Natural killer cell (primary cell): ENCODE data around the gene PTPRO. TPM values are rescaled to one million over a fixed set of nuclear protein-coding genes. Genes with fewer than 3 reads are reported as not detected.

ENCODE experiments used
- ATAC-seq, 3 donors: fragments of 150-1000 bp in 2 of 3; fragments of 200-7000 bp in 1 of 3; cut with Tn5 transposase; 1 replicate in 1 of 3; 2 replicates in 2 of 3; pipeline ENCODE4 v1.10.0; 2021; ENCODE audit warnings: mild to moderate bottlenecking in 2 of 3, moderate library complexity in 2 of 3
- DNase-seq, 2 donors: peaks; one replicate each; pipeline versions ENCODE4 v3.0.0 to v3.0.0-alpha.2; 2013 to 2021; ENCODE audit warnings: mixed read lengths in 1 of 2
- H3K27ac ChIP-seq: one replicate; pipeline ENCODE4 v1.5.1; 2013; ENCODE audit warnings: mild to moderate bottlenecking, low read length
- H3K27me3 ChIP-seq: one replicate; pipeline ENCODE4 v1.6.1; 2013; ENCODE audit warnings: low read length; ENCODE audit not compliant: control insufficient read depth, insufficient read depth
- H3K36me3 ChIP-seq: one replicate; pipeline ENCODE4 v1.6.1; 2013; ENCODE audit warnings: low read length; ENCODE audit not compliant: control insufficient read depth, insufficient read depth
- H3K4me1 ChIP-seq: one replicate; pipeline ENCODE4 v1.6.1; 2013; ENCODE audit warnings: low read length; ENCODE audit not compliant: control insufficient read depth, insufficient read depth
- H3K4me3 ChIP-seq: one replicate; pipeline ENCODE4 v1.5.1; 2013; ENCODE audit warnings: low read length
- H3K9me3 ChIP-seq: one replicate; pipeline ENCODE4 v1.6.1; 2013; ENCODE audit warnings: low read length; ENCODE audit not compliant: control insufficient read depth, insufficient read depth
- H3K27ac Mint-ChIP-seq, 2 donors: one replicate each; pipeline ENCODE4 v1.8.0; 2022; ENCODE audit warnings: mild to moderate bottlenecking in 2 of 2, mixed read lengths in 2 of 2, moderate library complexity in 1 of 2
- H3K27me3 Mint-ChIP-seq, 2 donors: one replicate each; pipeline ENCODE4 v1.8.0; 2022; ENCODE audit warnings: low read depth in 2 of 2, mixed read lengths in 2 of 2
- H3K36me3 Mint-ChIP-seq: one replicate; pipeline ENCODE4 v1.8.0; 2022; ENCODE audit warnings: mixed read lengths
- H3K4me1 Mint-ChIP-seq, 2 donors: one replicate each; pipeline ENCODE4 v1.8.0; 2022; ENCODE audit warnings: mixed read lengths in 2 of 2
- H3K4me3 Mint-ChIP-seq: one replicate; pipeline ENCODE4 v1.8.0; 2022; ENCODE audit warnings: mild to moderate bottlenecking, moderate library complexity, mixed read lengths
- H3K9me3 Mint-ChIP-seq, 2 donors: one replicate each; pipeline ENCODE4 v1.8.0; 2022; ENCODE audit warnings: mixed read lengths in 2 of 2
- CTCF ChIP-seq: fragments of 200-600 bp; IDR thresholded peaks from one replicate; pipeline ENCODE4 v1.8.0; 2022; ENCODE audit warnings: antibody characterized with exemption
- whole genome bisulfite sequencing: methylation state at CpG from one replicate; pipeline ENCODE4 v1.1.7; 2013; ENCODE audit warnings: missing lambda C conversion rate; ENCODE audit not compliant: insufficient coverage; 5-methylcytosine and 5-hydroxymethylcytosine counted together
- intact Hi-C: fragments of 100-400 bp; cut with micrococcal nuclease; formaldehyde crosslinking; loops from one replicate; pipeline ENCODE4 v1.14.2; 2022
- total RNA-seq, 4 donors: library from RNA; stranded (reverse); fragments of 120-200 nt in 1 of 4; gene quantifications; one replicate each; pipeline versions ENCODE4 v1.2.3 to v1.2.4, GENCODE V29; 2013 to 2022

PTPRO gene
- total RNA-seq, 3 donors from 2014 or later (not counting 1 experiment from before 2014, with no cell fraction given), result 0.29 to 1.2 (median 0.53) TPM

- Histone ChIP-seq H3K9me3 (no peaks in the 10 kb centered on the region), H3K4me1 (no peaks in the 10 kb centered on the region), H3K4me3 (no peak overlapping the region), H3K36me3 (no peaks in the 10 kb centered on the region), H3K27ac (no peak overlapping the region), H3K27me3 (peaks cover 3% of the 10 kb centered on the region)
- Mint-ChIP-seq H3K27ac (no peak overlapping the region), H3K27me3 (peaks cover 20 to 35% of the 10 kb centered on the region in 2 donors), H3K4me3 (no peak overlapping the region), H3K36me3 (no peaks in the 10 kb centered on the region), H3K9me3 (no peaks in the 10 kb centered on the region), H3K4me1 (no peaks in the 10 kb centered on the region)
- DNase-seq (no peak), ATAC-seq (no peak)
- intact Hi-C loops, result loop anchor here (5.0 kb wide), 1 partner anchor 244 kb away; no protein-coding TSS in a partner anchor
- WGBS, result 33% methylated on average over 4 of the region's 6 CpGs
- TF ChIP-seq CTCF, result no peak
Measured at GRCh38 chr12:15520844-15521243, 198.5 kb downstream of the PTPRO start.

GRCh38 chr12:15522574-15523187 lies 200.4 kb downstream of the PTPRO start:
- no peak for ATAC-seq
- Histone ChIP-seq H3K27me3 (peaks cover 3% of the 10 kb centered on the region), H3K9me3 (no peaks in the 10 kb centered on the region), H3K4me3 (no peak overlapping the region), H3K4me1 (no peaks in the 10 kb centered on the region), H3K27ac (no peak overlapping the region), H3K36me3 (no peaks in the 10 kb centered on the region)
- Mint-ChIP-seq H3K36me3 (no peaks in the 10 kb centered on the region), H3K9me3 (no peaks in the 10 kb centered on the region), H3K27me3 (peaks cover 17 to 38% of the 10 kb centered on the region in 2 donors), H3K4me1 (no peaks in the 10 kb centered on the region), H3K4me3 (no peak overlapping the region), H3K27ac (no peak overlapping the region)
- peak; percentile 5 for TF ChIP-seq CTCF
- intact Hi-C loops, result loop anchor here (5.0 kb wide), 1 partner anchor 245 kb away; no protein-coding TSS in a partner anchor
- 0% methylated on average over 1 of the region's 3 CpGs for WGBS
- peak in 1 of 2 donors; percentile 32 for DNase-seq

- Histone ChIP-seq H3K27ac (no peak overlapping the region), H3K9me3 (no peaks in the 10 kb centered on the region), H3K4me3 (no peak overlapping the region), H3K4me1 (no peaks in the 10 kb centered on the region), H3K36me3 (no peaks in the 10 kb centered on the region), H3K27me3 (peaks cover 2% of the 10 kb centered on the region)
- no peak for DNase-seq
- no peak overlapping the region for H3K4me3 Mint-ChIP-seq
- no peak overlapping the region for H3K27ac Mint-ChIP-seq
- WGBS, result no CpG with 5 or more reads among the region's 2 CpGs
- no peak for TF ChIP-seq CTCF
- H3K27me3 Mint-ChIP-seq, result peaks cover 9 to 24% of the 10 kb centered on the region in 2 donors
- no peaks in the 10 kb centered on the region for H3K36me3 Mint-ChIP-seq
- no peak for ATAC-seq
- intact Hi-C loops, result no loop called here
- H3K4me1 Mint-ChIP-seq, result no peaks in the 10 kb centered on the region
- peaks cover 0 to 2% of the 10 kb centered on the region in 2 donors for H3K9me3 Mint-ChIP-seq
Measured at GRCh38 chr12:15525441-15525840, 203.1 kb downstream of the PTPRO start.

- Histone ChIP-seq H3K4me1 (no peaks in the 10 kb centered on the region), H3K36me3 (no peaks in the 10 kb centered on the region), H3K4me3 (no peak overlapping the region), H3K27ac (no peak overlapping the region), H3K27me3 (no peaks in the 10 kb centered on the region), H3K9me3 (no peaks in the 10 kb centered on the region)
- no peak overlapping the region for H3K4me3 Mint-ChIP-seq
- no peaks in the 10 kb centered on the region for H3K4me1 Mint-ChIP-seq
- DNase-seq (no peak), ATAC-seq (no peak)
- no peak overlapping the region for H3K27ac Mint-ChIP-seq
- intact Hi-C loops, result no loop called here
- peaks cover 0 to 2% of the 10 kb centered on the region in 2 donors for H3K9me3 Mint-ChIP-seq
- WGBS, result 79% methylated on average over 2 of the region's 4 CpGs
- peaks cover 9 to 24% of the 10 kb centered on the region in 2 donors for H3K27me3 Mint-ChIP-seq
- no peak for TF ChIP-seq CTCF
- H3K36me3 Mint-ChIP-seq, result no peaks in the 10 kb centered on the region
Measured at GRCh38 chr12:15526033-15526432, 203.7 kb downstream of the PTPRO start.
